AG04450 (cell line): ENCODE data around the gene SKIC2. TPM values are rescaled to one million over a fixed set of nuclear protein-coding genes. Genes with fewer than 3 reads are reported as not detected.
"Not testable (repeated sequence)": the region's sequence is repeated elsewhere in the genome, so short reads cannot be mapped to it uniquely, and the experiment has no call there.

Source experiments
- CTCF ChIA-PET: fragments of 300-600, 350-600 bp; formaldehyde crosslinking; extraction: SDS; loops from one replicate; lab custom pipeline; 2022; ENCODE audit warnings: antibody characterized with exemption, inconsistent platforms; lab: Charles Lee
- POLR2A ChIA-PET: fragments of 350-600 bp; formaldehyde crosslinking; extraction: SDS; loops from one replicate; lab custom pipeline; 2021; ENCODE audit warnings: antibody characterized with exemption, inconsistent platforms; lab: Yijun Ruan, JAX
- DNase-seq: peaks from one replicate; pipeline ENCODE4 v3.0.0-alpha.2; 2011; ENCODE audit warnings: low read depth, low spot score
- H3K27ac ChIP-seq: one replicate; pipeline ENCODE4 v1.5.1; 2012; ENCODE audit warnings: low read depth, low read length, control low read depth
- H3K27me3 ChIP-seq: one replicate; pipeline ENCODE4 v1.6.0; 2012; ENCODE audit warnings: low read length; ENCODE audit not compliant: control insufficient read depth, insufficient read depth
- H3K4me3 ChIP-seq: 2 replicates; pipeline ENCODE4 v1.5.1; 2011; ENCODE audit warnings: mild to moderate bottlenecking, low read depth, low read length, control low read depth
- H3K9me3 ChIP-seq: 2 replicates; pipeline ENCODE4 v1.5.1; 2012; ENCODE audit warnings: low read length; ENCODE audit not compliant: control insufficient read depth, insufficient read depth
- CTCF ChIP-seq: IDR thresholded peaks from 2 replicates; pipeline ENCODE4 v1.5.1; 2011; ENCODE audit warnings: low read depth, low read length, control low read depth, inconsistent platforms
- polyA minus RNA-seq: library from RNA; depleted of rRNA, polyadenylated mRNA; stranded (reverse); fragments of >200 nt; gene quantifications from 2 replicates; pipeline ENCODE4 v1.2.3, GENCODE V29; 2011; rRNA and poly(A)+ RNA removed
- polyA plus RNA-seq: library from polyadenylated mRNA; depleted of rRNA; stranded (reverse); fragments of >200 nt; gene quantifications from 2 replicates; pipeline ENCODE4 v1.2.3, GENCODE V29; 2011; rRNA removed

Gene SKIC2
- polyA plus RNA-seq: 26.0 and 30.4 TPM in 2 replicates
- polyA minus RNA-seq: 66.5 and 80.7 TPM in 2 replicates

- Histone ChIP-seq H3K27ac (peak within 1 kb of the TSS; percentile 52), H3K27me3 (no peaks in the 10 kb centered on the region), H3K4me3 (peak within 1 kb of the TSS; percentile 100), H3K9me3 (no peaks in the 10 kb centered on the region)
- no peak for TF ChIP-seq CTCF
- POLR2A ChIA-PET: interaction anchor here (0.6 to 2.5 kb wide), 5 partner anchors 10 to 50 kb away, joined by 3 to 10 read pairs (median 4); partner anchors contain the start of gene DXO
- CTCF ChIA-PET: interaction anchor here (0.5 to 1.6 kb wide), 4 partner anchors 9 to 236 kb away, joined by 4 to 8 read pairs (median 4); no protein-coding TSS in a partner anchor
- peak; percentile 93 for DNase-seq
Measured at GRCh38 chr6:31958741-31959739, at the start of gene SKIC2, which contains the start of gene NELFE. SKIC2 (plus strand) TSS chr6:31959175; CDS start chr6:31959193, 18 bp downstream. NELFE (minus strand) TSS chr6:31958971; CDS start chr6:31958446, 525 bp downstream.

GRCh38 chr6:31909298-31909697 is 49.7 kb upstream of the SKIC2 start:
- H3K9me3 ChIP-seq, H3K4me3 ChIP-seq, DNase-seq, H3K27me3 ChIP-seq: not testable (repeated sequence)
- ChIA-PET POLR2A (interaction anchor here (0.6 to 1.0 kb wide), 3 partner anchors 42 to 62 kb away, joined by 3 to 4 read pairs (median 3); partner anchors contain the start of genes DXO, NELFE and SKIC2), CTCF (interaction anchor here (0.6 to 3.3 kb wide), 2 partner anchors 43 to 348 kb away, joined by 3 to 15 read pairs; no protein-coding TSS in a partner anchor)
- H3K27ac ChIP-seq: peak overlapping the region; percentile 39

GRCh38 chr6:31911826-31912585 is 47.0 kb upstream of the SKIC2 start:
- no peak for TF ChIP-seq CTCF
- POLR2A ChIA-PET: interaction anchor here (0.6 to 1.2 kb wide), 4 partner anchors 9 to 265 kb away, joined by 3 to 8 read pairs (median 3); no protein-coding TSS in a partner anchor
- Histone ChIP-seq H3K9me3 (no peaks in the 10 kb centered on the region), H3K4me3 (no peak overlapping the region), H3K27me3 (no peaks in the 10 kb centered on the region), H3K27ac (no peak overlapping the region)
- CTCF ChIA-PET: interaction anchor here (1.4 kb wide), 1 partner anchor 40 kb away, joined by 3 read pairs; no protein-coding TSS in a partner anchor
- DNase-seq: no peak

GRCh38 chr6:31915351-31915750 is 43.6 kb upstream of the SKIC2 start:
- CTCF ChIA-PET: no interaction called here

More at GRCh38 chr6:31915351-31915750, 43.6 kb upstream of the SKIC2 start:
- Histone ChIP-seq H3K9me3 (no peaks in the 10 kb centered on the region), H3K27ac (no peak overlapping the region), H3K27me3 (no peaks in the 10 kb centered on the region), H3K4me3 (no peak overlapping the region)
- no peak for TF ChIP-seq CTCF
- POLR2A ChIA-PET: no interaction called here
- no peak for DNase-seq
